Daoy (cell line): ENCODE measurements around the gene ADTRP. TPM values are rescaled to one million over a fixed set of nuclear protein-coding genes. Genes with fewer than 3 reads are reported as not detected.

Source experiments
- total RNA-seq: library from RNA; depleted of rRNA; stranded (reverse); fragments of >200 nt; shearing (Covaris generic); gene quantifications from 2 replicates; pipeline ENCODE4 v1.2.3, GENCODE V29; 2014; rRNA removed

The ADTRP gene
- total RNA-seq, 1 experiment from 2014 or later, result 2.8 TPM

Other genes starting within 250 kb of the ADTRP start
- 5.2 and 5.8 TPM in 2 replicates for gene TMEM170B, start 241.1 kb downstream of the ADTRP start, total RNA-seq
- 6.6 and 11.9 TPM in 2 replicates for gene HIVEP1, start 233.5 kb upstream of the ADTRP start, total RNA-seq